Activated CD4-positive, alpha-beta T cell treated with anti-CD3 and anti-CD28 coated beads, Interleukin-2, amount 50 U/mL, for 24 hours (primary cell): ENCODE results near the gene ERCC8.
"Not testable (repeated sequence)": the region's sequence is repeated elsewhere in the genome, so short reads cannot be mapped to it uniquely, and the experiment has no call there.

ENCODE experiments used
- DNase-seq, 2 donors: peaks; one replicate each; pipeline ENCODE4 v3.0.0-alpha.2; 2020; ENCODE audit warnings: low read depth in 1 of 2, low spot score in 1 of 2

The ERCC8 gene

DNA sequence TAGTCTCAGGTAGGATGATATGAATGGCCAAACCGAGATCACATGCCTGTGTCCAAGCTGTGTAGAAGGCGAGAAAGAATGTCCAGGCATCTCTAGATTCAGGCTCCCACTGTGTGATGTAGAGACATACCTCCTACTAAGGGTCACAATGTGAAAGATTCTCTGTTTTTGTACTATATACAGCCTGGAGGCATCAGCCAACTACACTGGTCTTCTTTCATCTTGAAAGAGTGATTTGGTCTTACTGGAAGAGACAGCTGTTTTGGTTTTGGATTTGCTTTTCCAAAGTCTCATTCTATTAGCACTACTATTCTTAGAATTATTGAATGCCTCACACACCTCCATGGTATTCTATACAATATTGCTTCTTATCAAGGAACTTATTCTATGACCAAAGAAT is 26.4 kb downstream of the ERCC8 start:
- DNase-seq = no peak

GRCh38 chr5:60916646-60917045 is 28.2 kb downstream of the ERCC8 start:
- no peak for DNase-seq

DNA sequence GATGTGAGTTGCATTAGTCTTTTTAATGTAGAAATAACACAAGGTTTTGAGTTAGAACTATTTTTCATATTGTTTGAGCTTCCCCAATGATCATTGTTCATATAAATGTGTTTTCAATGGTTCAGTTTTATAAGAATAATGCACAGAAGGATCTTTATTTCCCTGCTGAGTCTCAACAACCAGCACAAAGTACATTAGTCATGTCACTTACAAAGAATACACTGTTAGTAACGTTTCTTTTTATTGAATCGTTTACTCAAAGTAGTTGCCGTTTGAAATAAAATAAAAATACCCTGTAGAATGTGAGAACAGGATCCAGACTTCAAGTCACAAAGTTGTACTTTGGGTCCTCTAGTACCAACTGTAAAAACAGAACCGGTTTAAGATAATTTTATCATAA is 41.5 kb downstream of the ERCC8 start:
- no peak for DNase-seq

GRCh38 chr5:60896991-60897390 is 47.9 kb downstream of the ERCC8 start:
- DNase-seq = no peak

DNA sequence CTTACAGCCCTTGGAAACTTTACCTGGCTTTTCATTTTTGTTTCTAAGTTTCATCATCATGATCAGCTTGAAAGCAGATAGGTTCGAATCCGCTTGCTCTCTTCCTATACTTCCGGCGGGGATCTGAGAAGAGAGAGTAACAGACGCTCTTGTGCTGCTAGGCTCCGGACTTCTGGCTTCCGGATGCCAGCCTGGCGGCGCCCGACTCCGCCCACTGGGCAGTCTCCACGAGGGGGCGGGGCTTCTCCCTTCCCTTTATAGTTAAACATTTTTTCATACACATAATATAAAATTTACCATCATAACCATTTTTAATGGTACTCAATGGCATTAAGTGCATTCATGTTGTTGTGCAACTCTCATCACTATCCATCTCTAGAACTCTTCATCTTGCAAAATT is 51.3 kb downstream of the ERCC8 start:
- DNase-seq = no peak

GRCh38 chr5:60891667-60892066 is 53.2 kb downstream of the ERCC8 start:
- DNase-seq = no peak

- no peak for DNase-seq
Measured at GRCh38 chr5:60888359-60889061, 56.4 kb downstream of the ERCC8 start.

DNA sequence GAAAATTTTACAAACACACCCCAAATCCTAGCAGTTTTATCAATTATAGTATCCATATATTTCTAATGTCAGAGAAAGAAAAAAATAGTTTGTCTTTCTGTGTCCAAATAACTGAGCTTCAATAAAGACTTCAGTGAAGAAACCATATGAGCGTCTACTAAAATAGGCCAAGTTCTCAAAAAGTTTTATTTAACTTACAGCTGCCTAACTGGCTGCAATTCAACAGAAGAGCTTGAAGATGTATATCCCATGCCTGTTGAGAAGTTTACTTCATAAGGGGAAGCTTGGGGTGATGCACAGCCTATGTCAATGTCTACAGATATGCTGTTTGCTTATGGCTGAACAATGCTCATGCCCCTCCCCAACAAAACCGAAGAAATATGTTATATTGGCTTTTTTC is 57.1 kb downstream of the ERCC8 start:
- DNase-seq = no peak

- DNase-seq = no peak
Measured at GRCh38 chr5:60887096-60887495, 57.8 kb downstream of the ERCC8 start.

GRCh38 chr5:60886158-60886557 is 58.7 kb downstream of the ERCC8 start:
- DNase-seq = no peak

- no peak for DNase-seq
Measured at GRCh38 chr5:60883229-60883628, 61.6 kb downstream of the ERCC8 start.

GRCh38 chr5:60872892-60873291 is 72.0 kb downstream of the ERCC8 start:
- no peak for DNase-seq

DNA sequence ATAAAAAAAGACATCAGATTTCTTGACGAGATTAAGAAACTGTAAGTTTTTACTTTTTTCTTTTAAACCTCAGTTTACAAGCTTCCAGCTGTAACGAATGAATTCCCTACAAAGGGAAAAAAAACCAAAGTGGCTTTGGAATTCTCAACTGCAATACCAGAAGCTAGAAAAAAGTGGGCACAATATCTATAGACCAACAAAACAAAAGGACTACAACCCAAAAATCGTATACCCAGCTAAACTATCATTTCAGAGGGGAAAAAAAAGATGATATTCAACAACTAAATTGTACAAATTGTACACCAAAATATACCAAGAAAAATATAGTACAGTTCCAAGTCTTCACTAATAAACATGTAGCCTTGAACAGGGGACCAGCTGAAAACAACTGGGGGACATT is 74.0 kb downstream of the ERCC8 start:
- DNase-seq = no peak

DNA sequence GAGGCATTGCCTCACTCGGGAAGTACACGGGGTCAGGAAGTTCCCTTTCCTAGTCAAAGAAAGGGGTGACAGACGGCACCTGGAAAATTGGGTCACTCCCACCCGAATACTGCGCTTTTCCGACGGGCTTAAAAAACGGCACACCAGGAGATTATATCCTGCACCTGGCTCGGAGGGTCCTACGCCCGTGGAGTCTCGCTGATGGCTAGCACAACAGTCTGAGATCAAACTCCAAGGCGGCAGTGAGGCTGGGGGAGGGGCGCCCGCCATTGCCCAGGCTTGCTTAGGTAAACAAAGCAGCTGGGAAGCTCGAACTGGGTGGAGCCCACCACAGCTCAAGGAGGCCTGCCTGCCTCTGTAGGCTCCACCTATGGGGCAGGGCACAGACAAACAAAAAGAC is 84.3 kb downstream of the ERCC8 start:
- not testable (repeated sequence) for DNase-seq

DNA sequence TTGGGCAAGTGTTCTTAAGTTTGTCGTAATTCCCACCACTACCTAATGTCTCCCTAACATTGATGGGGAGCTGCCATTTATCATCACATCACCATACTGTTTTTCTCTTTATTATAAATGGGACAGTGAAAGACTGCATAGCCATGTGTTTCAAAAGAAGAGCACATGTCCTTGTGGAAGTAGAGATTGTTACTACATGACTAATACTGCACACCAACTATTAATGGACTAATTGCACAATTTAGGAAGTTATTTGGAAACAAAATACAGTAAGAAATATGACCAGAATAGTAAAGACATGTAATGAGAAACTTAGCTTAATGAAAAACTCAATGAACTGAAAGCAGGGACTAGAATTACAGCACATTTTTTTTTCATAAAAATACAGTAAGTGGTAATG is 88.8 kb downstream of the ERCC8 start:
- DNase-seq = no peak

DNA sequence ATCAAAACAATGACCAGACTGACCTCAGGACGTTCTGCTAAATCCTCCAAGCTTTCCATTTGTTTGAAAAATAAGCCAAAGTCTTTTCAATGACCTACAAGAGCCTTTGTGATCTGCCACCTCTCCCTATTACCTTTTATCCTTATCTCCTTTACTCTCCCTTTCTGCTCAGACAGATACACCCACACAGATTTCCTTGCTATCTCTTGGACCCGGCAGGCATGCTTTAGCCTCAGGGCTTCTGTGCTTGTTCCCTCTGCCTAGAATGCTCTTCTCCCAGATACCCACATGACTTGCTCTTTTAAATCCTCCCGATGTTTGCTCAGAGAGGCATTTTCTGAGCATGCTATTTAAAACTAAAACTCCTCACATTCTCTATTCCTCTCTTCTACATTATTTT is 91.9 kb downstream of the ERCC8 start:
- DNase-seq = no peak

DNA sequence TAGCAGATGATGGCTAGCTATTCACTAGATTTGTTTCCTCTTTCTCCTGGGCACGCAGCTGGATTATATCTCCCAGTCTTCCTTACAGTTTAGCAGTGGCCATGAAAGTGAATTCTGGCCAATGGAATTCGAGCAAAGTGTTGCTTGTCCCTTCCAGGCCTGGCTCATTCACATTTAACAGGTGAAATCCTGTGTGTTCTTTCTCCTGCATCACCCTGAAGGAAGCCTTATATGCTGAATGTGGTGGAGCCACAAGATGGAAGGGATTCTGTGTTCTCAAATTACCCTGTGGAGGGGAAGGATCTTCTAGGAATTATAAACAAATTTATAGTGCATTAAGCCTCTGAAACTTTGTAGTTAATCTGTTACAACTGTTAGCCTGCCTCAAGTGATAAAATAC is 92.6 kb downstream of the ERCC8 start:
- DNase-seq = no peak

GRCh38 chr5:60851626-60852025 is 93.2 kb downstream of the ERCC8 start:
- DNase-seq = no peak

DNA sequence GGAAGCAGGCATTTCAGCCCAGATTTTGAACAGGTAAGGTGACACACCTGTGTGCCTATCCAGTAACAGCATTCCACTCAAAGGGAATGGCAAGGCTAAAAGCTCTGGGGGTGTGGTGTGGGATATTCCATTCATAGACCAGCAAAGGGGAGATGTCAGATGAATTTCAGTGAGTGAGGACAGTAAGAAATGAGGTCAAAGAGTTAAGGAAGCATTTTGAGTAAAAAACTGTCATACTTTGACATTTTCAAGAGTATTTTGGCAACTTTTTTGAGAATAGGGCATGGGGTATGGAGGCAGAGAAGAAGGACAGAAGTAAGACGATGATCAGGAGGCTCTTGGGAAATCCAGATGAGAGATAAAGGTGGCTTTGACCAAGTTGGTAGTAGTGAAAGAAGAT is 98.6 kb downstream of the ERCC8 start:
- DNase-seq = no peak

DNA sequence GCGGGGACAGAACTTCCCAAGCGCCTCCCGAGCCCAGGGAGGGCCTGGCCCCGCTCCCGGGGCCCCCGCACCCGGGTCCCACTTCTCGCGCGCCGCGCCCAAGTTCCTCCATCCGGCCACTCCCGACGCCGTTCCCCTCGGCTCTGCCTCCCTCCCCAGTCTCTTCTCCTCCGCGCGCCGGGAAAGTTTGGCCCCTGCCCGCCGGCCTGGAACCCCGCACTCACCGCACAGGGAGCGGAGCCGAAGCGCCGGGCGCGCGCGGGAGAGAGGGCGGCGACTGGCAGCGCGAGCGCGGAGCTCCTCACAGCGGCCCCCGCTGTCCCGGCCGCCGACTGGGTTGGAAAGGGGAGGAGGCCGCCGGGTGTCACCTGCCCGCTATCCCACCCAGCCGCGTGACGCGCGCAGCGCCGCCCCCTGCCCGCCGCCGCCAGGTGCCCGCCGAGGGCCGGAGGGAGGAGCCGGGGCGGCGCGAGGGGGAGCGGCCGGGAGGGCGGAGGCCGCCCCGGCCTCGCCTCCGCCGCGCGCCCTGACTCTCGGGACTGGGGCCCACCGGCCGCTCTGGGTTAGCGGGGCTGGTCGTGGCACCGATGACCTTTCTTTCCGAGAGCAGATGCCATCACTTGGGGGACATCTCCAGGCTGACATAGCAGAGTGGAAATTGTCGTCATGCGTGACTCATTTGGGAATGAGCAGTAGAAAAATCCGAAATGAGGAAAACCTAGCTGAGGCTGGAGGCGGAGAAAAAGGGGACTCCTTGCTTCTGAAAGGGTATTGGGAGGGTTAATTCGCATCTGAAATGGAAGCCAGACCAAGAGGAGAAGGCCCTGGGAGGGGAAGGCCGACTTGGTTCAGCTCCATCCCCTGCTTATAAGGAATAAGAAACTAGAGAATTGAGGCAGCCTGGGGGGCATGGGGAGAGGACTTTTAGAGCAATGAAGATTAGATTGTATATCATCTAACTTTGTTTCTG is 100.6 kb downstream of the ERCC8 start, which contains the start of gene ELOVL7:
ELOVL7 (minus strand) TSS at position 334 of the 970 bp plus-strand sequence. CDS start 56,872 bp downstream, outside the sequence.
- peak in 1 of 2 donors; percentile 7 for DNase-seq

GRCh38 chr5:60843386-60843935 is 101.4 kb downstream of the ERCC8 start:
- no peak for DNase-seq

DNA sequence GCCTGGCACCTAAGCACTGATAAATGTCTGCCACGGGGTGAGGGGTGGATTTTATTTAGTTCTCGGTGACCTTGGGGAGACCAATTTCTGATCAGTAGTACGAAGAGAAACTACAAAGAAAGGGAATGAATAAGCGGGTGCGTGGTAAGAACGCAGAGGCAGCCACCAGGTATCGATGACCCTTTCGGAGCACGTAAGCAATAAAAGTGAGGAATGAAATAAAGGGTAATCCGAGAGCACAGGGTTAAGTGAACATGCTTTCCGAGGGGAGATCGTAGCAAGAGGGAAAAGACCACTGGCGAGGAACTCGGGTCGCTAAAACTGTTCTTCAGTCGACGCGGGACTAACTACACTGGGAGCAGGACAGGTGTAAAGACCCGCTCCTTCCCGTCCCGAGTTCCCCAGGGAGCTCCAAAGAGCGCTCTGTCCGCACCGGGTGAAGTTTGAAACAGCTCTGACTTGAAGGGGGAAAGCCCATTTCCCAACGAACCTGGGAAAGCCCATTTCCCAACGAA is 101.9 kb downstream of the ERCC8 start:
- no peak for DNase-seq
